NCI-H146 (cell line): Measurements from ENCODE around the gene UBA1.
A peak's percentile ranks its signal among the peaks of the same experiment; 100 is the strongest.

Source experiments
- DNase-seq: peaks from one replicate; lab custom pipeline; 2025; lab: John Stamatoyannopoulos, UW

UBA1 gene

GRCh38 chrX:47187106-47187677, 6.4 kb upstream of the UBA1 start:
- no peak for DNase-seq

GRCh38 chrX:47189906-47190305, 3.7 kb upstream of the UBA1 start:
- no peak for DNase-seq

GRCh38 chrX:47190445-47191269, 3.0 kb upstream of the UBA1 start:
- peak; percentile 94 for DNase-seq

- DNase-seq, result peak; percentile 82
These were observed 2.3 kb upstream of the UBA1 start for GRCh38 chrX:47191331-47191730.

GRCh38 chrX:47191806-47192401, 1.7 kb upstream of the UBA1 start:
- no peak for DNase-seq

- DNase-seq, result no peak
These were observed 662 bp downstream of the UBA1 start for GRCh38 chrX:47194194-47194787.

- no peak for DNase-seq
These were observed 2.5 kb downstream of the UBA1 start for GRCh38 chrX:47196098-47196497.

GRCh38 chrX:47197526-47197925, 3.9 kb downstream of the UBA1 start:
- DNase-seq, result no peak

- no peak for DNase-seq
These were observed 4.5 kb downstream of the UBA1 start for GRCh38 chrX:47198026-47198686.

GRCh38 chrX:47198687-47199080, 5.1 kb downstream of the UBA1 start:
- no peak for DNase-seq

GRCh38 chrX:47199286-47199685, 5.7 kb downstream of the UBA1 start:
- DNase-seq, result no peak

GRCh38 chrX:47200385-47201150, 6.9 kb downstream of the UBA1 start:
- DNase-seq, result no peak

- no peak for DNase-seq
These were observed 7.8 kb downstream of the UBA1 start for GRCh38 chrX:47201345-47201944.

GRCh38 chrX:47202316-47202715, 8.7 kb downstream of the UBA1 start:
- no peak for DNase-seq

GRCh38 chrX:47202877-47203276, 9.2 kb downstream of the UBA1 start:
- no peak for DNase-seq

- DNase-seq, result no peak
These were observed 11.3 kb downstream of the UBA1 start for GRCh38 chrX:47204970-47205369.

GRCh38 chrX:47206316-47206715, 12.7 kb downstream of the UBA1 start:
- no peak for DNase-seq

GRCh38 chrX:47208108-47208507, 14.5 kb downstream of the UBA1 start:
- DNase-seq, result no peak

- no peak for DNase-seq
These were observed 16.0 kb downstream of the UBA1 start for GRCh38 chrX:47209508-47210238.

- no peak for DNase-seq
These were observed 17.2 kb downstream of the UBA1 start for GRCh38 chrX:47210661-47211425.
